Neutrophil (primary cell): ENCODE data around the gene IDUA.

Source experiments
- H3K27ac ChIP-seq: fragments of 200-600 bp; sonication (generic); 2 replicates; pipeline ENCODE4 v1.5.1; 2016; ENCODE audit warnings: mild to moderate bottlenecking, moderate library complexity
- H3K27me3 ChIP-seq: fragments of 200-600 bp; sonication (generic); 2 replicates; pipeline ENCODE4 v1.6.0; 2016; ENCODE audit warnings: mild to moderate bottlenecking
- H3K36me3 ChIP-seq: fragments of 200-600 bp; sonication (generic); 2 replicates; pipeline ENCODE4 v1.5.1; 2017
- H3K4me1 ChIP-seq, 2 experiments: fragments of 200-600 bp in 1 of 2; sonication (generic) in 1 of 2; 1 replicate in 1 of 2; 2 replicates in 1 of 2; pipeline versions ENCODE4 v1.5.1 to v1.6.1; 2013 to 2016; ENCODE audit warnings: low read depth in 1 of 2, low read length in 1 of 2, mild to moderate bottlenecking in 1 of 2, moderate library complexity in 1 of 2; ENCODE audit not compliant: control insufficient read depth in 1 of 2, insufficient read depth in 1 of 2
- H3K4me3 ChIP-seq, 2 experiments: fragments of 200-600 bp in 1 of 2; sonication (generic) in 1 of 2; 1 replicate in 1 of 2; 2 replicates in 1 of 2; pipeline ENCODE4 v1.5.1; 2013 to 2016; ENCODE audit warnings: low read depth in 1 of 2, low read length in 1 of 2, mild to moderate bottlenecking in 1 of 2, moderate library complexity in 1 of 2
- H3K9me3 ChIP-seq: fragments of 200-600 bp; sonication (generic); 2 replicates; pipeline ENCODE4 v1.5.1; 2016
- TF ChIP-seq, protein P1 (sequence below): fragments of 200-600 bp; sonication (generic); IDR thresholded peaks from 2 replicates; pipeline ENCODE4 v1.5.1; 2016; ENCODE audit warnings: antibody characterized with exemption

IDUA gene

DNA sequence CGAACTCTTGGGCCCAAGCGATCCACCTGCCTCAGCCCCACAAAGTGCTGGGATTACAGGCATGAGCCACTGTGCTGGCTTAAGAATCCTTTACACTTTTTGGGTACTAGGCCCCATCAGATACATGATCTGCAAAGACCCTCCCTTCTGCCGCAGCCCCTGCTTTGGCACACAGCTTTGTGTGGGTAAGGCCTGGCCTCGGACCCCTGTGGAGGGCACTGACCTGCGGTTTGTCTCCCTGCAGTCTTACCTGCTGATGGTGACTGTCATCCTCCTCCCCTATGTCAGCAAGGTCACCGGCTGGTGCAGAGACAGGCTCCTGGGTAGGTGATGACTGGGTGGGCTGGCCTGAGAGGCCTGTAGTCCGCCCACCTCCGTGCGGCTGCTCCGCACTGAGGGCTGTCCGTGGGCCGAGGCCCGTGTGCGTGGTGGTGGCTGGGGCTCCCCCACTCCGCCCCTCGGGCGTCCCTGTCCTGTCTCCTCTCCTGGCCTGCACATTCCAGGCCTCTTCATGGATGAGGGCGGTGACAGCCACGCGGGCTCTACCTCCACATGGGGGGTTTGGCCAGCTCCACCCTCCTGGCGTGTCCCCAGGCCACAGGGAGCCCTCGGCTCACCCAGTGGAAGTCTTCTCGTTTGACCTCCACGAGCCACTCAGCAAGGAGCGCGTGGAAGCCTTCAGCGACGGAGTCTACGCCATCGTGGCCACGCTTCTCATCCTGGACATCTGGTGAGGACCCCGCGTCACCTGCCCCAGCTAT, 31.5 kb upstream of the IDUA start:
- Histone ChIP-seq H3K36me3 (peaks cover 93% of the 10 kb centered on the region), H3K4me3 (no peak overlapping the region), H3K27ac (no peak overlapping the region), H3K27me3 (no peaks in the 10 kb centered on the region), H3K9me3 (no peaks in the 10 kb centered on the region), H3K4me1 (no peaks in the 10 kb centered on the region)
- TF ChIP-seq, protein P1, sequence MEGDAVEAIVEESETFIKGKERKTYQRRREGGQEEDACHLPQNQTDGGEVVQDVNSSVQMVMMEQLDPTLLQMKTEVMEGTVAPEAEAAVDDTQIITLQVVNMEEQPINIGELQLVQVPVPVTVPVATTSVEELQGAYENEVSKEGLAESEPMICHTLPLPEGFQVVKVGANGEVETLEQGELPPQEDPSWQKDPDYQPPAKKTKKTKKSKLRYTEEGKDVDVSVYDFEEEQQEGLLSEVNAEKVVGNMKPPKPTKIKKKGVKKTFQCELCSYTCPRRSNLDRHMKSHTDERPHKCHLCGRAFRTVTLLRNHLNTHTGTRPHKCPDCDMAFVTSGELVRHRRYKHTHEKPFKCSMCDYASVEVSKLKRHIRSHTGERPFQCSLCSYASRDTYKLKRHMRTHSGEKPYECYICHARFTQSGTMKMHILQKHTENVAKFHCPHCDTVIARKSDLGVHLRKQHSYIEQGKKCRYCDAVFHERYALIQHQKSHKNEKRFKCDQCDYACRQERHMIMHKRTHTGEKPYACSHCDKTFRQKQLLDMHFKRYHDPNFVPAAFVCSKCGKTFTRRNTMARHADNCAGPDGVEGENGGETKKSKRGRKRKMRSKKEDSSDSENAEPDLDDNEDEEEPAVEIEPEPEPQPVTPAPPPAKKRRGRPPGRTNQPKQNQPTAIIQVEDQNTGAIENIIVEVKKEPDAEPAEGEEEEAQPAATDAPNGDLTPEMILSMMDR = no peak

DNA sequence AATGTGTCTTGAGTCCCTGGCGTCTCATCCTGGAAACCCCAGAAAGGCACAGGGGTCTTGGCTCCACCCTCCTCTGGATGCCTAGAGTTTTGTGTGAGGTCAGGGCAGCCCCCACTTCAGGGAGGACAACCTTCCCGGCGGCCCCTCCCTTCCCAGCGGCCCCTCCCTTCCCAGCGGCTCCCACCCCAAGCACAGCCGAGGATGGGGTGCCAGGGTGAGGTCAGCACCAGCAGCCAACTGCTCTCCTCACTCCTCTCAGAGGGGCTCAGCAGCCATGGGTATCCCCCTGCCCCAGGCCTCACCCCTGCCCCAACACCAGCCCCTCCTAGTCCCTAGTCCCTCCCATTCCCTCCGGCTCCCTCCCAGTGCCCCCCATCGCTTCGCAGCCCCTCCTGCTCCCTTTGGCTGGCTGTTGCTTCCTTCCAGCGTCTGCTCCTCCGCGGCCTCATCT, 30.9 kb upstream of the IDUA start:
- peaks cover 95% of the 10 kb centered on the region for H3K36me3 ChIP-seq
- no peaks in the 10 kb centered on the region for H3K27me3 ChIP-seq
- H3K4me3 ChIP-seq = no peak overlapping the region
- H3K4me1 ChIP-seq = no peaks in the 10 kb centered on the region
- H3K9me3 ChIP-seq = no peaks in the 10 kb centered on the region
- TF ChIP-seq, protein P1 = no peak
- no peak overlapping the region for H3K27ac ChIP-seq

DNA sequence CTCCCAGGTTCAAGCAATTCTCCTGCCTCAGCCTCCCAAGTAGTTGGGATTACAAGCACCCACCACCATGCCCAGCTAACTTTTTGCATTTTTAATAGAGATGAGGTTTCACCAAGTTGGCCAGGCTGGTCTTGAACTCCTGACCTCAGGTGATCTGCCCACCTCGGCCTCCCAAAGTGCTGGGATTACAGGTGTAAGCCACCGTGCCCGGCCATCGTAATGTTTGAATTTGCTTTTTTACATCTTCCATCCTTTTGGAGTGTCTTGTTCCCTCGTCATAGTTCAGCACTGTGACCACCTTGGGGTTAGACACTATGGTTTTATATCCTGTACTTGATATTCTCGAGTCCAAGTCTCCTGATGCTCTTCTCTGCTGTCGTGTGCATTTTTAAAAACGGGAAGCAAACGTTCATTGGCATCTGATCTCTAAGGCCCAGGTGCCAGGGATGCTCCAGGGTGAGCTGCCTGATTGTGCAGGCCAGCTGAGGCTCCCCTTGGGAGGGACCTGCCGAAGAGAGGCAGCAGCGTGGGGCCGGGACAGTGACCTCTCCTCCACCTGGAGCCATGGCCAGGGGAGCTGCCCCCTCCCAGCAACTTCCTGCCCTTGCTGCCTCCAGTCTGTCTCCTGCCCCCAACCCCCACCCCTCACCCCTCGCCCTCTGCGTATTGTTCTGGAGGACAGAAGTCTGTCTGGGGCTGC, 30.2 kb upstream of the IDUA start:
- Histone ChIP-seq H3K9me3 (no peaks in the 10 kb centered on the region), H3K27ac (no peak overlapping the region), H3K4me1 (no peaks in the 10 kb centered on the region), H3K27me3 (no peaks in the 10 kb centered on the region), H3K36me3 (peaks cover 95% of the 10 kb centered on the region), H3K4me3 (no peak overlapping the region)
- TF ChIP-seq, protein P1 = no peak

DNA sequence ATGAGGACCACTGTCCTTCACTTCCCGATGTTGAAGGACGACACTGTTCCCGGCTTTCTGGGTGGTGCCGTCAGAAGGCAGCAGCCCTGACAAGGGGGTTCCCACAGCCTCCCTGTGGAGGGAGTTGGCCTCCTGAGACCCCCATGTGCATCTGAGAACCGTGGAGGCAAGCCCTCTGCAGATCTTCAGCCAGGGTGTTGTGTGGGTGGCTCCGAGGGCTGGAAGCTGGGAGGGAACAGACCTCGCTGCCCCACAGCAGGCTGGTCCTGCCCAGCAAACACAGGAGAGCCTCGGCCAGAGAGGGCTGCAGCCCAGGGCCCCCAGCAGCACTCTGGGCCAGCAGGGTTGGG, 29.6 kb upstream of the IDUA start:
- H3K36me3 ChIP-seq = peaks cover 95% of the 10 kb centered on the region
- no peaks in the 10 kb centered on the region for H3K27me3 ChIP-seq
- H3K4me3 ChIP-seq = no peak overlapping the region
- H3K4me1 ChIP-seq = no peaks in the 10 kb centered on the region
- no peaks in the 10 kb centered on the region for H3K9me3 ChIP-seq
- TF ChIP-seq, protein P1 = no peak
- H3K27ac ChIP-seq = no peak overlapping the region

DNA sequence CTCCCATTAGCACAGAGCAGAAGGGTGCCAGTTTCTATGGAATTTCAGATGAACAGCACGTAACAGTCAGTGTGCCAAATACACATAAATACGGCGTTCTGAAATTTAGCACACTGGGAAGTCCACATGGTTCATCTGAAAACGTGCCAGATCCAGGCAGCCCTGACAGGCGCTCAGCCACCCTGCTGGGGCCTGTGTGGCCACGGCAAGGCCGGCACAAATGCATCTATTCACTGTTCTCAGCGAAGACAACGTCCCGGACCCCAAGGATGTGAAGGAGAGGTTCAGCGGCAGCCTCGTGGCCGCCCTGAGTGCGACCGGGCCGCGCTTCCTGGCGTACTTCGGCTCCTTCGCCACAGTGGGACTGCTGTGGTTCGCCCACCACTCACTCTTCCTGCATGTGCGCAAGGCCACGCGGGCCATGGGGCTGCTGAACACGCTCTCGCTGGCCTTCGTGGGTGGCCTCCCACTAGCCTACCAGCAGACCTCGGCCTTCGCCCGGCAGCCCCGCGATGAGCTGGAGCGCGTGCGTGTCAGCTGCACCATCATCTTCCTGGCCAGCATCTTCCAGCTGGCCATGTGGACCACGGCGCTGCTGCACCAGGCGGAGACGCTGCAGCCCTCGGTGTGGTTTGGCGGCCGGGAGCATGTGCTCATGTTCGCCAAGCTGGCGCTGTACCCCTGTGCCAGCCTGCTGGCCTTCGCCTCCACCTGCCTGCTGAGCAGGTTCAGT, 29.1 kb upstream of the IDUA start:
- Histone ChIP-seq H3K4me3 (no peak overlapping the region), H3K9me3 (no peaks in the 10 kb centered on the region), H3K36me3 (peaks cover 98% of the 10 kb centered on the region), H3K27me3 (no peaks in the 10 kb centered on the region), H3K27ac (no peak overlapping the region), H3K4me1 (no peaks in the 10 kb centered on the region)
- TF ChIP-seq, protein P1 = no peak
